Activated CD8-positive, alpha-beta memory T cell treated with anti-CD3 and anti-CD28 coated beads, Interleukin-2, amount 50 U/mL, for 24 hours (primary cell): ENCODE measurements around the gene MST1.

Experiments
- DNase-seq: peaks from one replicate; pipeline ENCODE4 v3.0.0-alpha.2; 2020; ENCODE audit errors: extremely low read depth

Gene MST1

DNA sequence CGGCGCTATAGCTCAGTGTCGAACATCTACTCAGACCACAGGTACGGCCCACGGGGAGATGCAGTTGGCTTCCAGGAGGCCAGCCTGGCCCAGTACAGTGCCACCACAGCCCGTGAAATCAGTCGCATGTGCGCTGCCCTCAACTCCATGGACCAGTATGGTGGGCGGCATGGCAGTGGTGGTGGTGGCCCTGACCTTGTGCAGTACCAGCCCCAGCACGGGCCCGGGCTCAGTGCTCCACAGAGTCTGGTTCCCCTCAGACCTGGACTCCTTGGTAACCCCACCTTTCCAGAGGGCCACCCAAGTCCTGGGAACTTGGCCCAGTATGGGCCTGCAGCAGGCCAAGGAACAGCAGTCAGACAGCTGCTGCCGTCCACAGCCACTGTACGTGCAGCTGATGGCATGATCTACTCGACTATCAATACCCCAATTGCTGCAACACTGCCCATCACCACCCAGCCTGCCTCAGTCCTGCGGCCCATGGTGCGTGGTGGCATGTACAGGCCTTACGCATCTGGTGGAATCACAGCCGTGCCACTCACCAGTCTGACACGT is 33.5 kb downstream of the MST1 start:
- no peak for DNase-seq

- DNase-seq, result no peak
Measured at GRCh38 chr3:49654955-49655556, 34.2 kb downstream of the MST1 start.

- DNase-seq, result no peak
Measured at GRCh38 chr3:49654176-49654825, 35.0 kb downstream of the MST1 start.

DNA sequence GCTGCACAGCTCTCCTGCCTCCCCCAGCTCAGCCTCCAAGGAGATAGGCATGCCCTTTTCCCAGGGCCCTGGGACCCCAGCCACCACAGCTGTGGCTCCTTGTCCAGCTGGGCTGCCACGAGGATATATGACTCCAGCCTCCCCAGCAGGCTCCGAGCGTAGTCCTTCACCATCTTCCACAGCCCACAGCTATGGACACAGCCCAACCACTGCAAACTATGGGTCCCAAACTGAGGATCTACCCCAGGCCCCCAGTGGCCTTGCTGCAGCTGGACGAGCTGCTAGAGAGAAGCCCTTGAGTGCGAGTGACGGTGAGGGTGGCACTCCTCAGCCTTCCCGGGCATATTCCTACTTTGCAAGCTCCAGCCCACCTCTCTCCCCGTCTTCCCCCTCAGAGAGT is 35.7 kb downstream of the MST1 start:
- no peak for DNase-seq

DNA sequence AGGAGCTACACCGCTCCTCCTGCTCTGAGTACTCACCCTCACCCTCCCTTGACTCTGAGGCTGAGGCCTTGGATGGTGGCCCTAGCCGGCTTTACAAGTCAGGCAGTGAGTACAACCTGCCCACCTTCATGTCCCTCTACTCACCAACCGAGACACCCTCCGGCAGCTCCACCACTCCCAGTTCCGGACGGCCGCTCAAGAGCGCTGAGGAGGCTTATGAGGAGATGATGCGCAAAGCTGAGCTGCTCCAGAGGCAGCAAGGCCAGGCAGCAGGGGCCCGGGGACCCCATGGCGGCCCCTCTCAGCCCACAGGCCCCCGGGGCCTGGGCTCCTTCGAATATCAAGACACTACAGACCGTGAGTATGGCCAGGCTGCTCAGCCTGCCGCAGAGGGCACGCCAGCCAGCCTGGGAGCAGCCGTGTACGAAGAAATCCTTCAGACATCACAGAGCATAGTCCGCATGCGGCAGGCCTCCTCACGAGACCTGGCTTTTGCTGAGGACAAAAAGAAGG is 36.3 kb downstream of the MST1 start:
- no peak for DNase-seq

DNA sequence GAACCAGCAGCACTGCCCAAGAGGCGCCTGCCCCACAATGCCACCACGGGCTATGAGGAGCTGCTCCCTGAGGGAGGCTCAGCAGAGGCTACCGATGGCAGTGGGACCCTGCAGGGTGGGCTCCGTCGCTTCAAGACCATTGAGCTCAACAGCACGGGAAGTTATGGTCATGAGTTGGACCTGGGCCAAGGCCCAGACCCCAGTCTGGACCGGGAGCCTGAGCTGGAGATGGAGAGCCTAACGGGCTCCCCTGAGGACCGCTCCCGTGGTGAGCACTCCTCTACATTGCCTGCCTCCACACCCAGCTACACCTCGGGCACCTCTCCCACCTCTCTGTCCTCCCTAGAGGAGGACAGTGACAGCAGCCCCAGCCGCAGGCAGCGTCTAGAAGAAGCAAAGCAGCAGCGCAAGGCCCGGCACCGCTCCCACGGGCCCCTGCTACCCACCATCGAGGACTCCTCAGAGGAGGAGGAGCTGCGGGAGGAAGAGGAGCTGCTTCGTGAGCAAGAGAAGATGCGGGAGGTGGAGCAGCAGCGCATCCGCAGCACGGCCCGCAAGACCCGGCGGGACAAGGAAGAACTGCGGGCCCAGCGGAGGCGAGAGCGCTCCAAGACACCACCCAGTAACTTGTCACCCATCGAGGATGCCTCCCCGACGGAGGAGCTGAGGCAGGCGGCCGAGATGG is 36.9 kb downstream of the MST1 start:
- no peak for DNase-seq

GRCh38 chr3:49650637-49651036 is 38.6 kb downstream of the MST1 start:
- DNase-seq, result no peak

GRCh38 chr3:49650177-49650576 is 39.1 kb downstream of the MST1 start:
- no peak for DNase-seq

- DNase-seq, result no peak
Measured at GRCh38 chr3:49649576-49649975, 39.7 kb downstream of the MST1 start.

DNA sequence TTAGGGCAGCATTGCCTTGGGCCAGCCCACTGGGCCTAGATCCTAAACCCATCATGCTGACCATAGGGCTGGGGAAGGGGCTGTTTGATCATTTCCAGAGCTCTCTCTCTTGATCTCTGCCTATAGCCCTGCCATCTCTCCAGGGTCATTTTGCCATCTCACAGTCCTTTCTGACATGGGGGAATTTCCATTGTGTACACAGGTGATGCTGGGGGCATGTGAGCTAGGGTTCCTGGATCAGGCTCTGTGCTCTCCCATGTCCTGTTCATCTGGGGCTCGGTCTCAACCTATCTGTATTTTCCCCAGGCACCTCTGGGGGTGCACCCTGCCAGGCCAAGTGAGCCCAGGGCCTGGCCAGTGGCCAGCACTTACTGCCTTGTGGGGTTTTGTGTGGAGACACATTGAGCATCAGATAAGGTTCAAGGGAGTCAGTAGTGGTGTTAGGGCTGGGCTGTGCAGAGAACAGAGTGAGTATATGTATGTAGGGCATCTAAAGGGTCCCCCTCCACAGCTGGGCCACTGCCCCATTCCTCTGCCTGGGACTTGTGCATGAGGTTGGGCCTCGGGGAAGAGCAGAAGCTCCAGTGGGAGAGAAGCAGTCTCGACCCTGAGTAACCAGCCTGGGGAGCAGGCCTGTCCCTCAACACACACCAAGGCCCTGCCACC is 40.8 kb downstream of the MST1 start:
- DNase-seq, result no peak

DNA sequence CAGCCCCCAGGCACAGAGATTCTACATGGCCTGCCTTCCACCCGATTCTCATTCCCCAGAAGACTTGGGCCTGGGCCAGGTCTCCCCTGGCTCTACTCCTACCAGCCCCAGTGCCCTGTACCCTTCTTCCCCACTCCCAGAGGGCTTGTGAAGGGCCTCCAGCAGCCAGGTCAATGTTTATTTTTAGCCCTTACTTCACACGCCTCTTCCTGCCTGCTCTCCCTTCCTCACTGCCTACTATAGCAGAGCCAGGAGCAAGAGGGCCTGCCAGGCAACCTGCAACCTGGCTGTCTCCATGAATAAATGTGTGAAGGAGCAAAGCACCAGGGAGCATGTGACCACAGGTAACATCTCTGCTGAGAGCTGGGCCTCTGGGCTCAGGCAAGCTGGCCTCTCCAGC is 41.5 kb downstream of the MST1 start:
- no peak for DNase-seq

- DNase-seq, result no peak
Measured at GRCh38 chr3:49646236-49646635, 43.0 kb downstream of the MST1 start.

DNA sequence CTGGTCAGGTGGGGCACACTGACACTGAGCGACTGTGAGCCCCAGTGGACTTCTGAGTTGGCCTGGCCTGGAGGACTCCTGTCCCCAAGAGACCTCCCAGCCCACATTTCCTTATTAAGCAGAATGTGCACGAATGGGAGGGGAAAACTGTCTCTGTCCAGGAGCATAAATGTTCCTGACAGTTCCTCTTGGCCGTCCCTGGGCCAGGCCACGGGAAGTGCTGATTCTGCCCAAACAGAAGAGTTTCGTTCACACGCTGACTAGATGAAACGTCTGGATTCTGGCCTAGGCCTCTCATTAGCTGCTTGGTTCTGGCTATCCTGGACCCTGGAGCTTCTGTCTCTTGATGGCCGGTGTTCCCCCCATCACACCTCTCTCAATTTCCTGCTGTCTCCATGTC is 44.6 kb downstream of the MST1 start:
- no peak for DNase-seq

- no peak for DNase-seq
Measured at GRCh38 chr3:49642708-49643145, 46.5 kb downstream of the MST1 start.

DNA sequence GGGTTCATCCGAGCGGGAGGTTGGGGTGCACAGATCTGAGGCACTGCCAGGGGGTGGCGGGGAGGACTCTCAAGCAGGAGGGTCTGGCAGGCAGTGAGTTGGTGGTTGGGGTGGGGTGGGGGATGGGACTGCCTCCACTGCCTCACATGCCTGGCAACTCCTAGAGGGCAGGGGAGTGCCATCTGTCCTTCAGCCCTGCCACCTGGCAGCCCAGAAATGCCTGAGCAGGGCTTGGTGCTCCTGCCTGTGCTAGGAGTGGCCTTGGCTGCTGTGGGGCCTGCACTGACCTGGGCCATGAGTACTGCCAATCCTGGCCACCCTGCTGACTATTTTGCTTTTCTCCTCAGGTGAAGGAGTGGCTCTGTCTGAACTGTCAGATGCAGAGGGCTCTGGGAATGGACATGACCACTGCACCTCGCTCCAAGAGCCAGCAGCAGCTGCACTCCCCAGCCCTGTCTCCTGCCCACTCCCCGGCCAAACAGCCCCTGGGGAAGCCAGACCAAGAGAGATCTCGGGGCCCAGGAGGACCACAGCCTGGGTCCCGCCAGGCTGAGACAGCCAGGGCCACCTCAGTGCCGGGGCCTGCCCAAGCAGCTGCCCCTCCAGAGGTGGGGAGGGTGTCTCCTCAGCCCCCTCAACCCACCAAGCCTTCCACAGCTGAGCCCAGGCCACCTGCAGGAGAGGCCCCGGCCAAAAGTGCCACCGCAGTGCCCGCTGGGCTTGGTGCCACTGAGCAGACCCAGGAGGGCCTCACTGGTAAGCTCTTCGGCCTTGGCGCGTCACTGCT is 47.2 kb downstream of the MST1 start:
- no peak for DNase-seq

GRCh38 chr3:49641292-49641691 is 48.0 kb downstream of the MST1 start:
- no peak for DNase-seq

DNA sequence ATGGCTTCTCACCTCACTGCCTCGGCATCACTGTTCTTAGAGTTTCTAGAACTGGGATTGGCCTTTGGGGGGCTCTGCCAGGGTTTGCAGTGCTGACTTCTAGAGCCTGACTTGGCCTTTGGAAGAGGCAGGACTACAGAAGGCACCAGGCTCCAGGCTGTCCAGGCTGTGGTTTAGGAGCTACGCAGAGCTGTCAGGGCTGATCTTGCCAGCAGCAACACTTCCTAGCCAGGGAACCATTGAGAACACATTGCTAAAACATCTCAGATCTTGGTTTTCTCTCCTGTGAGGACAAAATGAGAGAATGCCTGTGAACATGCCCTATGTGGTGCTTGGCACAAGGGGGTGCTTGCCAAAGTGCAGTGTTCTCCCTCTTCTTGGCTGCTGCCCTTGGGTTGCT is 49.7 kb downstream of the MST1 start:
- no peak for DNase-seq

DNA sequence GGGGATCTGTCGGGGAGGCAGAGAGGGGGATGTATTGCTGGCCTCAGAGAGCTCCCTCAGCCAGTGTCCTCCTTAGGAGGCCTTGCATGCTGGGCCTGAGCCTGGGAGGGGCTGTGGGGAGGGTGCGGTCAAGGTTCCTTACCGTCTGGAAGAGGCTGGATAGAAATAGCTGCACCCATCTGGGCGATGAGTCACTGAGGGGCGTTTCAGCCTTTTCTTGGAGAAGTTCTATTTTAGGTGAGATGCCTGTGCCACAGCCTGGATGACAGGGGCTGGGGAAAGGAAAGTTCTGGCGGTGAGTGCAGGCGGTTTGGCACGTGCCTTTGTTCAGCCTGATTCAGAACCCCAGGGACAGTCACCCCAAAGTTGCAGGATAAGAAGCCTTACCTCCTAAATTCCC is 50.8 kb downstream of the MST1 start:
- DNase-seq, result no peak

DNA sequence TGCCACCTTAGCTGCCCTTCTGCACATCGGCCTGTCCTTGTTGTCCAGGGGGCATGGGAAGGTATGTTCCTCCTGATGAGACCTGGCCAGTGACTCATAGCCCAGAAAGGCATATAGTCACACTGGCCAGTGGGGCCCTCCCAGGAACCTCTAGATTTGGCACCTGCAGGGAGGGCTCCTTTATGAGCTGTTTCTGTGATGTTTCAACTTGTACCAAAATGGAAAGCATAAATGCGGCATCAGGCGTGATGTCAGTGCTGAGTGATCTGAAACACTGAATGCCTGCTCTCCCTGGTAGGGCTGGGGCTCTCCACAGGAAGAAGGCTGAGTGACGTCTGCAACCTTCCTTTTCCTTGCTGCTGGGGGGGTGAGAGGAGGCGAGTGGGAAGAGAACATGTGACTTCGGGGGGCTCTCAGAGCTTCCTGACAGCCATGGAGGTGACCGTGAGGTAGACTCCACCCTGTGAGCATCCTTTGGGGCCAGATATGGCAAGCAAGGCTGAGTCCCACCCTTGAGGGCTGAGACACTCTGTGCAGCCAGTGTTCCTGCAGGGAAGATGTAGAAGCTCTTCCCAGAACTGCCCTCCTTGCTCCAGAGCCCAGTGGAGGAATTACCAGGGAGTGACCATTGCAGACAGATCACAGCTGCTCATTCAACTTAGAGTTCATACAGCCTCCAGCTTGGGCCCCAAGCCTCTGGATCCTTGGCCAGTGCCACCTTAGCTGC is 52.2 kb downstream of the MST1 start:
- no peak for DNase-seq

GRCh38 chr3:49634736-49635135 is 54.5 kb downstream of the MST1 start:
- no peak for DNase-seq
